HG02973 (cell line): ENCODE results near the gene PCYT1A.
"Not testable (repeated sequence)": the region's sequence is repeated elsewhere in the genome, so short reads cannot be mapped to it uniquely, and the experiment has no call there.

Experiments used
- ATAC-seq: cut with Tn5 transposase; IDR thresholded peaks from one replicate; pipeline ENCODE4 v1.9.1; 2021; ENCODE audit warnings: moderate library complexity; ENCODE audit not compliant: unreplicated experiment

PCYT1A gene

GRCh38 chr3:196288141-196288460 lies 575 bp upstream of the PCYT1A start:
- no peak for ATAC-seq

- peak; percentile 20 for ATAC-seq
Observed at GRCh38 chr3:196287090-196287439, 461 bp downstream of the PCYT1A start.

GRCh38 chr3:196284396-196284795 lies 3.1 kb downstream of the PCYT1A start:
- no peak for ATAC-seq

GRCh38 chr3:196281962-196282361 lies 5.6 kb downstream of the PCYT1A start:
- ATAC-seq, result no peak

- ATAC-seq, result no peak
Observed at GRCh38 chr3:196280689-196281440, 6.7 kb downstream of the PCYT1A start.

GRCh38 chr3:196275126-196275525 lies 12.4 kb downstream of the PCYT1A start:
- no peak for ATAC-seq

- ATAC-seq, result peak; percentile 77
Observed at GRCh38 chr3:196274585-196274984, 12.9 kb downstream of the PCYT1A start.

GRCh38 chr3:196273655-196274054 lies 13.9 kb downstream of the PCYT1A start:
- ATAC-seq, result no peak

GRCh38 chr3:196272826-196273225 lies 14.7 kb downstream of the PCYT1A start:
- no peak for ATAC-seq

GRCh38 chr3:196270499-196270898 lies 17.0 kb downstream of the PCYT1A start:
- ATAC-seq, result no peak

- no peak for ATAC-seq
Observed at GRCh38 chr3:196268284-196269163, 19.0 kb downstream of the PCYT1A start.

GRCh38 chr3:196263819-196264218 lies 23.7 kb downstream of the PCYT1A start:
- no peak for ATAC-seq

- ATAC-seq, result no peak
Observed at GRCh38 chr3:196260784-196261183, 26.7 kb downstream of the PCYT1A start.

- no peak for ATAC-seq
Observed at GRCh38 chr3:196255776-196256175, 31.8 kb downstream of the PCYT1A start.

GRCh38 chr3:196254376-196255283 lies 32.9 kb downstream of the PCYT1A start:
- ATAC-seq, result no peak

- ATAC-seq, result no peak
Observed at GRCh38 chr3:196251918-196252317, 35.6 kb downstream of the PCYT1A start.

GRCh38 chr3:196246612-196247308 lies 40.8 kb downstream of the PCYT1A start:
- no peak for ATAC-seq

- not testable (repeated sequence) for ATAC-seq
Observed at GRCh38 chr3:196244166-196244565, 43.4 kb downstream of the PCYT1A start.

- ATAC-seq, result no peak
Observed at GRCh38 chr3:196241704-196242103, 45.8 kb downstream of the PCYT1A start.

- no peak for ATAC-seq
Observed at GRCh38 chr3:196240424-196240823, 47.1 kb downstream of the PCYT1A start.
